ENCODE results near the gene CCNL1. TPM values are rescaled to one million over a fixed set of nuclear protein-coding genes. Genes with fewer than 3 reads are reported as not detected.

The CCNL1 gene
- total RNA-seq, 2 donors from 2014 or later = 97.4 to 128 TPM

GRCh38 chr3:157204431-157204830 is 44.5 kb upstream of the CCNL1 start:
- peak; percentile 75 for TF ChIP-seq CTCF (conservative IDR thresholded peaks at IDR 0.05)
- H3K27me3 Mint-ChIP-seq (ENCODE audit: insufficient read depth) = no peaks in the 10 kb centered on the region
- H3K27ac Mint-ChIP-seq = no peak overlapping the region
- peaks cover 5% of the 10 kb centered on the region for H3K4me1 Mint-ChIP-seq
- no peaks in the 10 kb centered on the region for H3K36me3 ChIP-seq (ENCODE audit: control insufficient read depth, insufficient read depth, low read length)
- no peak overlapping the region for H3K9ac ChIP-seq (ENCODE audit: extremely low read depth, low read length, poor library complexity, severe bottlenecking)
- no CpG with 5 or more reads among the region's 1 CpG for WGBS, 2 experiments (ENCODE audit: insufficient coverage in 1 of 2, insufficient read length in 1 of 2)
- H3K27me3 ChIP-seq (ENCODE audit: control insufficient read depth, insufficient read depth, low read length, poor library complexity, severe bottlenecking) = no peaks in the 10 kb centered on the region
- no peak overlapping the region for H3K4me3 Mint-ChIP-seq
- no peaks in the 10 kb centered on the region for H3K9me3 ChIP-seq (ENCODE audit: control insufficient read depth, low read length)
- no peak for DNase-seq
- H3K27ac ChIP-seq (ENCODE audit: low read depth, low read length) = no peak overlapping the region
- H3K4me1 ChIP-seq (ENCODE audit: control insufficient read depth, insufficient read depth, low read length) = no peaks in the 10 kb centered on the region
- no peak overlapping the region for H3K4me3 ChIP-seq (ENCODE audit: low read length)
- no peaks in the 10 kb centered on the region for H3K9me3 Mint-ChIP-seq
- H3K36me3 Mint-ChIP-seq (ENCODE audit: low read depth) = no peaks in the 10 kb centered on the region

DNA sequence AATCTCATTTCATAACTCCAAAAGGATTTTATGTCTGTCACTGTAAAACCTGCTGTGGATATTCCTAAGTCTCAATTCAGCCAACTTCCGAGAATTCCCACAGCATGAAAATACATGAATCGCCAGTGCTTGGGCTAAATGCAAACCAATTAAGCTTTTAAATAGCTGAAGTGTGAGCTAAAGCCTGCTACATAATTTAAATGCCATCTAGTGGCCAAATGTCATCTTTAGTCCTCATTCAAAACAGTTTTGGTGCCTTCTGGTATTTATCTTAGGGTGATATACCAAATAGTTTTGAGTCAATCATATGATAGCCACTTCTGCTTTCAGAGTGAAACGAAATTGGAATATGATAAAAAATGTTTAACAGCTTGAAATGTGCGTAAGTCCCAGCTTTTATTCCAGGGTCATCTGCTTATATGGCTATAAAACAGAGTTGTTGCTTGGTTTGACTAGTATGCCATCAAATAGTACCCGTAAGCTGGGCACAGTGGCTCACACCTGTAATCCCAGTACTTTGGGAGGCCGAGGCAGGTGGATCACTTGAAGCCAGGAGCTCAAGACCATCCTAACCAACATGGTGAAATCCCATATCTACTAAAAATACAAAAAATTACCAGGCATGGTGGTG is 41.8 kb upstream of the CCNL1 start:
- Histone ChIP-seq H3K27ac (ENCODE audit: low read depth, low read length) (no peak overlapping the region), H3K27me3 (ENCODE audit: control insufficient read depth, insufficient read depth, low read length, poor library complexity, severe bottlenecking) (no peaks in the 10 kb centered on the region), H3K4me3 (ENCODE audit: low read length) (no peak overlapping the region), H3K4me1 (ENCODE audit: control insufficient read depth, insufficient read depth, low read length) (no peaks in the 10 kb centered on the region), H3K9ac (ENCODE audit: extremely low read depth, low read length, poor library complexity, severe bottlenecking) (no peak overlapping the region), H3K9me3 (ENCODE audit: control insufficient read depth, low read length) (no peaks in the 10 kb centered on the region), H3K36me3 (ENCODE audit: control insufficient read depth, insufficient read depth, low read length) (no peaks in the 10 kb centered on the region)
- TF ChIP-seq CTCF (conservative IDR thresholded peaks at IDR 0.05) = peak; percentile 76
- no peaks in the 10 kb centered on the region for H3K36me3 Mint-ChIP-seq (ENCODE audit: low read depth)
- peaks cover 5% of the 10 kb centered on the region for H3K4me1 Mint-ChIP-seq
- no peak overlapping the region for H3K27ac Mint-ChIP-seq
- no peak for DNase-seq
- 58 to 69% methylated on average over 5 to 6 of the region's 6 CpGs for WGBS, 2 experiments (ENCODE audit: insufficient coverage in 1 of 2, insufficient read length in 1 of 2)
- H3K4me3 Mint-ChIP-seq = no peak overlapping the region
- no peaks in the 10 kb centered on the region for H3K27me3 Mint-ChIP-seq (ENCODE audit: insufficient read depth)
- H3K9me3 Mint-ChIP-seq = no peaks in the 10 kb centered on the region

DNA sequence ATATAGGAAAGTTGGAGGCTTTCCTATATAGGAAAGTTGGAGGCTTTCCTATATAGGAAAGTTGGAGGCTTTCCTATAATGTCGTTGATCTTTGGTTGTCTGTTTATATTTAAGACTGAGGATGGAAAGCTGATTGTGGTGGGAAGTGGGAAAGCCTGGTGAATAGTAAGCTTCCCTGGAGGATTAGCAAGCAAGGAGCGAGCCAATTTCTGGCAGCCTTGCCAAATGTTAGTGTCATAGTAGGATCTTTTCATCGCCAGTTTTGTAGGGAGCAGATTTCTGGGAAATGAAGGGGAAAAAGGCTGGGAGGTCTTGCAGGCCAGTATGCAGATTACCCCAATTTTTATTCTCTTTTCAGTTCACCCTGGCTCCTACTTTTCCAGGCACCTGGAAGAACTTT is 39.9 kb upstream of the CCNL1 start:
- Histone ChIP-seq H3K4me3 (ENCODE audit: low read length) (no peak overlapping the region), H3K9me3 (ENCODE audit: control insufficient read depth, low read length) (no peaks in the 10 kb centered on the region), H3K4me1 (ENCODE audit: control insufficient read depth, insufficient read depth, low read length) (no peaks in the 10 kb centered on the region), H3K36me3 (ENCODE audit: control insufficient read depth, insufficient read depth, low read length) (no peaks in the 10 kb centered on the region), H3K27ac (ENCODE audit: low read depth, low read length) (no peak overlapping the region), H3K9ac (ENCODE audit: extremely low read depth, low read length, poor library complexity, severe bottlenecking) (no peak overlapping the region), H3K27me3 (ENCODE audit: control insufficient read depth, insufficient read depth, low read length, poor library complexity, severe bottlenecking) (no peaks in the 10 kb centered on the region)
- peaks cover 5% of the 10 kb centered on the region for H3K4me1 Mint-ChIP-seq
- H3K27me3 Mint-ChIP-seq (ENCODE audit: insufficient read depth) = no peaks in the 10 kb centered on the region
- no peak overlapping the region for H3K27ac Mint-ChIP-seq
- no peak overlapping the region for H3K4me3 Mint-ChIP-seq
- WGBS, 2 experiments (ENCODE audit: insufficient coverage in 1 of 2, insufficient read length in 1 of 2) = 90 to 100% methylated on average over 3 of the region's 3 CpGs
- H3K36me3 Mint-ChIP-seq (ENCODE audit: low read depth) = no peaks in the 10 kb centered on the region
- no peak for TF ChIP-seq CTCF (conservative IDR thresholded peaks at IDR 0.05)
- no peak for DNase-seq
- peaks cover 3% of the 10 kb centered on the region for H3K9me3 Mint-ChIP-seq

Data from endodermal cell (in vitro differentiated cells).